GM19239 (cell line): ENCODE results near the gene WDR70.
"Not testable (repeated sequence)": the region's sequence is repeated elsewhere in the genome, so short reads cannot be mapped to it uniquely, and the experiment has no call there.

Source experiments
- DNase-seq: peaks from one replicate; pipeline ENCODE4 v3.0.0; 2011; ENCODE audit warnings: low spot score; ENCODE audit not compliant: insufficient read length
- FAIRE-seq: peaks from 2 replicates; lab custom pipeline; 2011; peaks lifted over from hg19 to GRCh38; lab: Jason Lieb, UNC

WDR70 gene

GRCh38 chr5:37665272-37665671 is 286.2 kb downstream of the WDR70 start:
- DNase-seq (no peak), FAIRE-seq (no peak)

GRCh38 chr5:37665889-37666288 is 286.8 kb downstream of the WDR70 start:
- no peak for DNase-seq
- no peak for FAIRE-seq

GRCh38 chr5:37667430-37667829 is 288.3 kb downstream of the WDR70 start:
- DNase-seq, result no peak
- no peak for FAIRE-seq

GRCh38 chr5:37667846-37668245 is 288.7 kb downstream of the WDR70 start:
- no peak for DNase-seq
- FAIRE-seq, result no peak

- DNase-seq (no peak), FAIRE-seq (no peak)
These were observed 289.5 kb downstream of the WDR70 start for GRCh38 chr5:37668524-37669047.

GRCh38 chr5:37672118-37672588 is 293.0 kb downstream of the WDR70 start:
- FAIRE-seq, DNase-seq: not testable (repeated sequence)

GRCh38 chr5:37674361-37674760 is 295.2 kb downstream of the WDR70 start:
- not testable (repeated sequence) for FAIRE-seq, DNase-seq

GRCh38 chr5:37679326-37679725 is 300.2 kb downstream of the WDR70 start:
- DNase-seq, FAIRE-seq: not testable (repeated sequence)

GRCh38 chr5:37679903-37680302 is 300.8 kb downstream of the WDR70 start:
- not testable (repeated sequence) for DNase-seq, FAIRE-seq

GRCh38 chr5:37683072-37683471 is 304.0 kb downstream of the WDR70 start:
- FAIRE-seq, result no peak
- no peak for DNase-seq

GRCh38 chr5:37685211-37685610 is 306.1 kb downstream of the WDR70 start:
- FAIRE-seq (no peak), DNase-seq (no peak)

GRCh38 chr5:37685816-37686215 is 306.7 kb downstream of the WDR70 start:
- DNase-seq (no peak), FAIRE-seq (no peak)

- FAIRE-seq, DNase-seq: not testable (repeated sequence)
These were observed 309.8 kb downstream of the WDR70 start for GRCh38 chr5:37688925-37689324.

- FAIRE-seq, result not testable (repeated sequence)
These were observed 315.2 kb downstream of the WDR70 start for GRCh38 chr5:37694333-37694732.

GRCh38 chr5:37694867-37695266 is 315.7 kb downstream of the WDR70 start:
- FAIRE-seq (no peak), DNase-seq (no peak)

More at GRCh38 chr5:37694333-37694732, 315.2 kb downstream of the WDR70 start:
- DNase-seq, result not testable (repeated sequence)

GRCh38 chr5:37695647-37696046 is 316.5 kb downstream of the WDR70 start:
- DNase-seq (no peak), FAIRE-seq (no peak)

- DNase-seq, result no peak
- FAIRE-seq, result no peak
These were observed 317.3 kb downstream of the WDR70 start for GRCh38 chr5:37696190-37697021.

- DNase-seq, result no peak
- FAIRE-seq, result no peak
These were observed 322.8 kb downstream of the WDR70 start for GRCh38 chr5:37701868-37702267.

GRCh38 chr5:37703841-37704241 is 324.7 kb downstream of the WDR70 start:
- no peak for DNase-seq
- no peak for FAIRE-seq

GRCh38 chr5:37704406-37704805 is 325.3 kb downstream of the WDR70 start:
- FAIRE-seq (no peak), DNase-seq (no peak)

GRCh38 chr5:37709020-37709419 is 329.9 kb downstream of the WDR70 start:
- no peak for FAIRE-seq
- DNase-seq, result no peak
